Measurements from ENCODE around the gene KRTAP10-1. TPM values are rescaled to one million over a fixed set of nuclear protein-coding genes. Genes with fewer than 3 reads are reported as not detected.

The KRTAP10-1 gene
- total RNA-seq, 1 experiment from 2014 or later: not detected

- Histone ChIP-seq H3K27ac (ENCODE audit: low read length) (no peak overlapping the region), H3K9me2 (replicated peaks; ENCODE audit: low read length) (no peaks in the 10 kb centered on the region), H3K79me2 (ENCODE audit: low read length) (no peaks in the 10 kb centered on the region), H3K9ac (ENCODE audit: low read length) (no peak overlapping the region), H3F3A (ENCODE audit: low read length, unreplicated experiment) (no peaks in the 10 kb centered on the region), H3K4me3 (ENCODE audit: low read length) (no peak overlapping the region), H4K20me1 (ENCODE audit: low read length) (no peaks in the 10 kb centered on the region), H3K27me3 (ENCODE audit: low read length) (no peaks in the 10 kb centered on the region), H3K4me1 (ENCODE audit: insufficient read depth, low read length) (no peaks in the 10 kb centered on the region), H3K9me3 (ENCODE audit: low read length) (peaks cover 7% of the 10 kb centered on the region; the same call in 1 of the 2 replicates), H3K4me2 (ENCODE audit: low read length) (no peak overlapping the region), H3K36me3 (ENCODE audit: low read depth, low read length) (no peaks in the 10 kb centered on the region), H2AFZ (ENCODE audit: low read length) (no peak overlapping the region)
- TF ChIP-seq EZH2phosphoT487 (IDR thresholded peaks at IDR 0.05; ENCODE audit: borderline replicate concordance, low read length) (no peak), EZH2 (IDR thresholded peaks at IDR 0.05; ENCODE audit: low read length, unreplicated experiment) (no peak), CTCF (conservative IDR thresholded peaks at IDR 0.05; ENCODE audit: low read depth, low read length) (no peak)
- ChIA-PET POLR2A (ENCODE audit: unreplicated experiment) (no interaction called here), CTCF (no interaction called here)
- ATAC-seq (no peak), DNase-seq (no peak)
- intact Hi-C loops (cut with micrococcal nuclease): no loop called here
- BruUV-seq (replicated peaks): no TSS peak
These were observed 8.9 kb upstream of the KRTAP10-1 start for GRCh38 chr21:44548922-44549321.

GRCh38 chr21:44548381-44548780, 8.4 kb upstream of the KRTAP10-1 start:
- no peaks in the 10 kb centered on the region for H4K20me1 ChIP-seq (ENCODE audit: low read length)
- no peak overlapping the region for H3K27ac ChIP-seq (ENCODE audit: low read length)
- no peak for TF ChIP-seq CTCF (conservative IDR thresholded peaks at IDR 0.05; ENCODE audit: low read depth, low read length)
- TF ChIP-seq EZH2phosphoT487 (IDR thresholded peaks at IDR 0.05; ENCODE audit: borderline replicate concordance, low read length): no peak
- no peak for TF ChIP-seq EZH2 (IDR thresholded peaks at IDR 0.05; ENCODE audit: low read length, unreplicated experiment)
- H3K27me3 ChIP-seq (ENCODE audit: low read length): no peaks in the 10 kb centered on the region
- ChIA-PET POLR2A (ENCODE audit: unreplicated experiment) (no interaction called here), CTCF (no interaction called here)
- H3K4me2 ChIP-seq (ENCODE audit: low read length): no peak overlapping the region
- no peak for ATAC-seq
- no peak overlapping the region for H3K9ac ChIP-seq (ENCODE audit: low read length)
- no peaks in the 10 kb centered on the region for H3K79me2 ChIP-seq (ENCODE audit: low read length)
- H3K9me2 ChIP-seq (replicated peaks; ENCODE audit: low read length): no peaks in the 10 kb centered on the region
- no peak overlapping the region for H2AFZ ChIP-seq (ENCODE audit: low read length)
- no peaks in the 10 kb centered on the region for H3K4me1 ChIP-seq (ENCODE audit: insufficient read depth, low read length)
- H3K9me3 ChIP-seq (ENCODE audit: low read length): peaks cover 9% of the 10 kb centered on the region; the same call in 1 of the 2 replicates
- BruUV-seq (replicated peaks): no TSS peak
- no peaks in the 10 kb centered on the region for H3K36me3 ChIP-seq (ENCODE audit: low read depth, low read length)
- intact Hi-C loops (cut with micrococcal nuclease): no loop called here
- H3K4me3 ChIP-seq (ENCODE audit: low read length): no peak overlapping the region
- DNase-seq: no peak
- H3F3A ChIP-seq (ENCODE audit: low read length, unreplicated experiment): no peaks in the 10 kb centered on the region

- DNase-seq: no peak
- ChIA-PET POLR2A (ENCODE audit: unreplicated experiment) (no interaction called here), CTCF (no interaction called here)
- no peak overlapping the region for H2AFZ ChIP-seq (ENCODE audit: low read length)
- no TSS peak for BruUV-seq (replicated peaks)
- no peaks in the 10 kb centered on the region for H3K36me3 ChIP-seq (ENCODE audit: low read depth, low read length)
- H3K4me1 ChIP-seq (ENCODE audit: insufficient read depth, low read length): no peaks in the 10 kb centered on the region
- TF ChIP-seq EZH2 (IDR thresholded peaks at IDR 0.05; ENCODE audit: low read length, unreplicated experiment): no peak
- TF ChIP-seq EZH2phosphoT487 (IDR thresholded peaks at IDR 0.05; ENCODE audit: borderline replicate concordance, low read length): no peak
- TF ChIP-seq CTCF (conservative IDR thresholded peaks at IDR 0.05; ENCODE audit: low read depth, low read length): no peak
- no peaks in the 10 kb centered on the region for H3K79me2 ChIP-seq (ENCODE audit: low read length)
- H3K9me2 ChIP-seq (replicated peaks; ENCODE audit: low read length): no peaks in the 10 kb centered on the region
- H3K27ac ChIP-seq (ENCODE audit: low read length): no peak overlapping the region
- H3K4me3 ChIP-seq (ENCODE audit: low read length): no peak overlapping the region
- H3K9me3 ChIP-seq (ENCODE audit: low read length): peaks cover 15% of the 10 kb centered on the region; the same call in 1 of the 2 replicates
- intact Hi-C loops (cut with micrococcal nuclease): no loop called here
- no peaks in the 10 kb centered on the region for H3F3A ChIP-seq (ENCODE audit: low read length, unreplicated experiment)
- no peaks in the 10 kb centered on the region for H4K20me1 ChIP-seq (ENCODE audit: low read length)
- no peaks in the 10 kb centered on the region for H3K27me3 ChIP-seq (ENCODE audit: low read length)
- H3K9ac ChIP-seq (ENCODE audit: low read length): no peak overlapping the region
- no peak for ATAC-seq
- H3K4me2 ChIP-seq (ENCODE audit: low read length): no peak overlapping the region
These were observed 7.8 kb upstream of the KRTAP10-1 start for GRCh38 chr21:44547656-44548331.
